Medulla oblongata (tissue), 1 donor: ENCODE measurements around the gene COQ10A.

Experiments used
- DNase-seq: peaks from one replicate; pipeline ENCODE4 v3.0.0-alpha.2; 2015; ENCODE audit errors: extremely low spot score

The COQ10A gene

GRCh38 chr12:56266693-56267442, at the start of gene COQ10A:
TSS of gene COQ10A (plus strand) at chr12:56266942. CDS start at chr12:56267119, 177 bp downstream.
- DNase-seq = peak; percentile 94

- DNase-seq = no peak
Measured at GRCh38 chr12:56219840-56220239, 46.9 kb upstream of the COQ10A start.

GRCh38 chr12:56220611-56221231, 46.0 kb upstream of the COQ10A start:
- peak; percentile 53 for DNase-seq

- DNase-seq = no peak
Measured at GRCh38 chr12:56221232-56221756, 45.4 kb upstream of the COQ10A start.

- peak; percentile 98 for DNase-seq
Measured at GRCh38 chr12:56221757-56222530, 44.8 kb upstream of the COQ10A start, which contains the start of gene RNF41. TSS of gene RNF41 (minus strand) at chr12:56221922. CDS start at chr12:56214047, 7,875 bp downstream.

GRCh38 chr12:56222531-56222895, 44.2 kb upstream of the COQ10A start:
- DNase-seq = no peak

- DNase-seq = no peak
Measured at GRCh38 chr12:56223571-56224101, 43.1 kb upstream of the COQ10A start.

- DNase-seq = peak; percentile 98
Measured at GRCh38 chr12:56224102-56224701, 42.5 kb upstream of the COQ10A start, which contains the start of gene NABP2. TSS of gene NABP2 (plus strand) at chr12:56224342. CDS start at chr12:56224857, 515 bp downstream.

GRCh38 chr12:56224954-56225353, 41.8 kb upstream of the COQ10A start:
- DNase-seq = no peak

GRCh38 chr12:56229082-56229481, 37.7 kb upstream of the COQ10A start:
- DNase-seq = no peak

- no peak for DNase-seq
Measured at GRCh38 chr12:56229916-56230431, 36.8 kb upstream of the COQ10A start, which contains the start of gene SLC39A5. TSS of gene SLC39A5 (plus strand) at chr12:56230051. CDS start at chr12:56231275, 1,224 bp downstream.

GRCh38 chr12:56230432-56231183, 36.1 kb upstream of the COQ10A start:
- DNase-seq = no peak

GRCh38 chr12:56231184-56231582, 35.6 kb upstream of the COQ10A start:
- DNase-seq = no peak

- DNase-seq = no peak
Measured at GRCh38 chr12:56234746-56235436, 31.9 kb upstream of the COQ10A start.

- DNase-seq = no peak
Measured at GRCh38 chr12:56236091-56236490, 30.7 kb upstream of the COQ10A start.

GRCh38 chr12:56236985-56237384, 29.8 kb upstream of the COQ10A start:
- no peak for DNase-seq

GRCh38 chr12:56237552-56237951, 29.2 kb upstream of the COQ10A start:
- DNase-seq = no peak

- no peak for DNase-seq
Measured at GRCh38 chr12:56241424-56242303, 25.1 kb upstream of the COQ10A start.

- DNase-seq = no peak
Measured at GRCh38 chr12:56242986-56243385, 23.8 kb upstream of the COQ10A start.
